GM18870 (cell line): ENCODE results near the gene CCDC71.

Experiments
- ATAC-seq: cut with Tn5 transposase; IDR thresholded peaks from one replicate; pipeline ENCODE4 v1.9.1; 2021; ENCODE audit warnings: moderate library complexity; ENCODE audit not compliant: unreplicated experiment

CCDC71 gene

GRCh38 chr3:49171119-49171774, 5.1 kb upstream of the CCDC71 start, which contains the start of gene KLHDC8B:
Gene KLHDC8B, plus strand, starts transcription at chr3:49171598. Its CDS starts 1,172 bp downstream, at chr3:49172770.
- ATAC-seq: no peak

- ATAC-seq: no peak
These were observed 4.6 kb upstream of the CCDC71 start for GRCh38 chr3:49170744-49171118.

- ATAC-seq: no peak
These were observed 823 bp upstream of the CCDC71 start for GRCh38 chr3:49166752-49167556.

GRCh38 chr3:49164983-49165720, 979 bp downstream of the CCDC71 start:
- no peak for ATAC-seq

GRCh38 chr3:49163609-49164008, 2.5 kb downstream of the CCDC71 start:
- ATAC-seq: no peak

- no peak for ATAC-seq
These were observed 3.2 kb downstream of the CCDC71 start for GRCh38 chr3:49162751-49163419.

GRCh38 chr3:49161808-49162530, 4.2 kb downstream of the CCDC71 start:
- no peak for ATAC-seq

GRCh38 chr3:49161197-49161596, 4.9 kb downstream of the CCDC71 start:
- ATAC-seq: no peak

GRCh38 chr3:49158792-49159191, 7.3 kb downstream of the CCDC71 start:
- ATAC-seq: no peak

GRCh38 chr3:49158103-49158709, 7.9 kb downstream of the CCDC71 start:
- ATAC-seq: no peak

GRCh38 chr3:49157289-49157688, 8.8 kb downstream of the CCDC71 start:
- no peak for ATAC-seq

GRCh38 chr3:49153349-49153912, 12.7 kb downstream of the CCDC71 start:
- ATAC-seq: no peak

GRCh38 chr3:49151610-49152009, 14.5 kb downstream of the CCDC71 start:
- no peak for ATAC-seq

- ATAC-seq: no peak
These were observed 18.0 kb downstream of the CCDC71 start for GRCh38 chr3:49148159-49148558.

- no peak for ATAC-seq
These were observed 26.1 kb downstream of the CCDC71 start for GRCh38 chr3:49140080-49140479.

GRCh38 chr3:49135499-49135898, 30.6 kb downstream of the CCDC71 start:
- no peak for ATAC-seq

GRCh38 chr3:49134471-49135265, 31.5 kb downstream of the CCDC71 start:
- ATAC-seq: no peak

GRCh38 chr3:49133226-49133951, 32.7 kb downstream of the CCDC71 start:
- ATAC-seq: no peak
